OCI-M2 (cell line): ENCODE data around the gene MSH5.

Experiments
- DNase-seq: peaks from one replicate; lab custom pipeline; 2025; ENCODE audit not compliant: unreplicated experiment; lab: John Stamatoyannopoulos, UW

The MSH5 gene

GRCh38 chr6:31729515-31729978 is 10.3 kb upstream of the MSH5 start:
- DNase-seq, result peak; percentile 94

DNA sequence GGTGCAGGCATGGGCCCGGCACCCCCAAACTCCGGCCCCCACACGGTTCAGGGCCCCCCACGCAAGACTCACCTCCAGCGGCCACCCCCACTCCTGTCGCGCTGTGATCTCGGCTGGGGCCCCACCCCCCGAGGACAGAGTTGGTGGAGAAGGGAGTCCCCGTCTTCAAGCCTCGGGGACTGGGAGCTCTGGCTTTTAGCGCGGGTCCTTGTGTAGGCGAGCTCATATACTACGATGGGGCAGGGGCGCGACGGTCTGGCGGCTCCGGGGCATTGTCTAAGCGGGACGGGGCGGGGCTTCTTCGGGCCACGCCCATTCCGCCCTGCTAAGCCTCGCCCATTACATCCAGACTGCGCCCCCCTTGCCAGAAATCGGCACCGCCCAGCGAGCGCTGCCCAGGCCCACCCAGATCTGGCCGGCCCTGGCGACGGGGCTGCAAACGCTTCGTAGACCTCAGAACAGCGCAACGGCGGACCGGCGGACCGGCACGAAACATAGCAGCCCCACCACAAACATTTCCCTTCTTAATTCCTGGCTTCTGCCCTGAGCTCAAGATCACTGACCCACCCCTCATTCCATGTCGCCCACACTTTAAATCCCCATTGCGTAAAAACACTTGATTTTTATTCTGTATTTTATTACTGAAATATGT is 9.7 kb upstream of the MSH5 start:
- DNase-seq, result peak; percentile 95

- no peak for DNase-seq
Measured at GRCh38 chr6:31730631-31731086, 9.1 kb upstream of the MSH5 start.

DNA sequence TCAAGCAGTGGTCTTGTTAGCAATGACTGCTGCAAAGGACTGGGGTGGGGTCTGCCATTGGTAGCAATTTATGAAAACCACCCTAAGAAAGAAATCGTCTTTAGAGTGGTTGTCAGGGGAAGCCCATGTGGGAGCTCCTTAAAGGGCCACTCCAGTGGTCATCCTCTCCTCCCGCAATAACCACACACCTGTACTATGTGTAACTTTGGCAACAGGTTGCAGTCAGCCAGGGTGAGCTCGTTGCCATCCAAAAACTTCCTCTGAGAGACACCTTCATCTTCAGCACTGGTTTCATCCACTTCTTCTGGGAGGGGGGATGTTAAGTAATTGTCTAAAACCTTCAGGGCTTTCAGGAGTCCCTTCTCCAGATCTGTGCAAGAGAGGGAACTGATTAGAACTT is 7.8 kb upstream of the MSH5 start:
- DNase-seq, result no peak

DNA sequence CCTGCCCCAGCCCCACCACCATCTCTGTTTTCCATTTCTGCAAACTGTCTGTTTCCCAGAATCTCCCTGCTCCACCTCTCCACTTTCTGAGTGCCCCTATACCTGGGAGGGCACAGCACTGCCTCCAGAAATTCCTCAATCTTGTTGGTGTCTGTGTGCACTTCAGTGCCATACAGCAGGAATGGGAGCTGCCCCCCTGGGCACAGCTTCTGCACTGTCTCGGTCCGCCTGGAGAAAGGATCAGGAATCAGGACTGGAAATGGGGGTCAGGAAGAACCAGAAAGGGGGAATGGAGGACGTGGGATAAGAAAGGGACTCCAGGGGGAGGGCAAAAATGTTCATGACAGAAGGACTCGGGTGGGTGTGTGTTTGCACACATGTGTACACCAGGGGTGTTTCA is 6.1 kb upstream of the MSH5 start:
- DNase-seq, result no peak

DNA sequence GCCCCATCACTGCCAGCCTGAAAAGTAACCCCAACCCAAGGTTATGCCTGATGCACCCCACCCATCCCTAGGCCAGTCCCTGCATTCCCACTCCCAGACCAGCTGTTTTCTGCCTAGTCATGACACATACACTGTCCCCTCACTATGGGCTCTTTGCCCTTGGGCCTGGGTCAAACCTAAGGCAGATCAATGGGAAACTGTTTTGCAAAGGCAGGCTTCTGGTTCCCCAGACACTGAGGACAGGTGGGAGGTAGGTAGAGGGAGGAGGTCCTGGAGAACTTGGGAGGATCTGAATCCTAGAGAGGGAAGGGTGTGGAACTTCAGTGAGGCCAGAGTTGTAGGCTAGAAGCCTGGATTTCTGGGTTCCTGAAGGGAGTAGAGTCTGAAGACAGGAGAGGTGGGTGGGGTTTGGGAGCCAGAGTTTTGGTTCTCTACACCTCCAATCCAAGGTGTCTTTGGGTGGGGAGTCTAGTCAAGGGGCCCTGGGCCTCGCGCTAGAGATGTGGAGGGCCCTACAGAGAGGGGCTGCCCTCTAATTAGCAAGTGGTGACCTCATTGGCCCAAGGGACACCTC is 5.5 kb upstream of the MSH5 start:
- no peak for DNase-seq

DNA sequence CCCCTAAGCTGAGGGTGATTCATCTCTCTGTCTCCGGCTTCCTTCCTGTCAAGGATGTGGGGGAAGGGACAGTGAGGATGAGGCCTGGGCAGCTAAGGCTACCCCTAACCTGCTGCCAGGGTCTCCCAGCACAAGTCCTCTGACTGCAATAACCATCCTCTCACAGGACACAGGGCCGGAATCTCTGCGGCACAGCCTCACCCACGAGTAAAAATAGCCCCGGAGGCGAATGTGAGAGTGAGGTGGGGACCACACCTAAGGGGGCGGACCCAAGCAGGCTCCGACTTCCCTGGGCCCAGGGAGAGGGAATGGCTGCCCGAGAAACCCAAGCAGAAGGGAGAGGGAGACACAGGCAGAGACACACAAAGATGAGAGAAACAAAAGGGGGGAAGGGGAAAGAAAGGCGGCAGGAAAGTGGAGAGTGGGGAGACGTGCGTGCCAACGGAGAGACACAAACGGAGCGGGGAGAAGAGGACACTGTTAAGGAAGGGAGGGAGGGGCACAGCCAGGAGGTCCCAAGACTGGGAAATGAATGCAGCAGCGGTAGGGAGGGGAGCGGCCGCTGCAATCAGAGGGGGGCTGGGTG is 4.9 kb upstream of the MSH5 start:
- no peak for DNase-seq

- peak; percentile 75 for DNase-seq
Measured at GRCh38 chr6:31736021-31736767, 3.6 kb upstream of the MSH5 start, which contains the start of gene CLIC1. Gene CLIC1, minus strand, starts transcription at chr6:31736530. Its CDS starts 230 bp downstream, at chr6:31736300.

DNA sequence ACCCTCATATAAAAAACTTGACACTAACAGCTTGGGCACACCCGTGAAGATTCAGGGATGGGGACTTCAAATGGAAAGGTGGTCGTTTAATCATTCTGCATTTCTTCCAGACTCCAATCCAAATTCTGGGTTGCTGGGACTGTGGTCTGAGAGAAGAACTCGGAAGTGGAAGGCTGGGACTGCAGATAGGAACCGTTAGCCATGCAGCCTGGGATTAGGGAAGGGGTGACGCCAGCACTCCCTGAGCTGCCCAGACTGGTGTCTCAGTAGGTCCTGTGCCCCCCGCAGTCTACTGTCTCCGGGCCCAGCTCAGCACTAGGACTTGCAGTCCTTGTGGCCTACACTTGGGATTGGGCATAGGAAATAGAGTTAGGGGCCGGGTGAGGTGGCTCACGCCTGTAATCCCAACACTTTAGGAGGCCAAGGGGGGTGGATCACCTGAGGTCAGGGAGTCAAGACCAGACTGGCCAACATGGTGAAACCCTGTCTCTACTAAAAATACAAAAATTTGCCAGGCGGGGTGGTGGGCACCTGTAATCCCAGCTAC is 3.0 kb upstream of the MSH5 start:
- no peak for DNase-seq

GRCh38 chr6:31737315-31737990 is 2.4 kb upstream of the MSH5 start:
- peak; percentile 57 for DNase-seq

DNA sequence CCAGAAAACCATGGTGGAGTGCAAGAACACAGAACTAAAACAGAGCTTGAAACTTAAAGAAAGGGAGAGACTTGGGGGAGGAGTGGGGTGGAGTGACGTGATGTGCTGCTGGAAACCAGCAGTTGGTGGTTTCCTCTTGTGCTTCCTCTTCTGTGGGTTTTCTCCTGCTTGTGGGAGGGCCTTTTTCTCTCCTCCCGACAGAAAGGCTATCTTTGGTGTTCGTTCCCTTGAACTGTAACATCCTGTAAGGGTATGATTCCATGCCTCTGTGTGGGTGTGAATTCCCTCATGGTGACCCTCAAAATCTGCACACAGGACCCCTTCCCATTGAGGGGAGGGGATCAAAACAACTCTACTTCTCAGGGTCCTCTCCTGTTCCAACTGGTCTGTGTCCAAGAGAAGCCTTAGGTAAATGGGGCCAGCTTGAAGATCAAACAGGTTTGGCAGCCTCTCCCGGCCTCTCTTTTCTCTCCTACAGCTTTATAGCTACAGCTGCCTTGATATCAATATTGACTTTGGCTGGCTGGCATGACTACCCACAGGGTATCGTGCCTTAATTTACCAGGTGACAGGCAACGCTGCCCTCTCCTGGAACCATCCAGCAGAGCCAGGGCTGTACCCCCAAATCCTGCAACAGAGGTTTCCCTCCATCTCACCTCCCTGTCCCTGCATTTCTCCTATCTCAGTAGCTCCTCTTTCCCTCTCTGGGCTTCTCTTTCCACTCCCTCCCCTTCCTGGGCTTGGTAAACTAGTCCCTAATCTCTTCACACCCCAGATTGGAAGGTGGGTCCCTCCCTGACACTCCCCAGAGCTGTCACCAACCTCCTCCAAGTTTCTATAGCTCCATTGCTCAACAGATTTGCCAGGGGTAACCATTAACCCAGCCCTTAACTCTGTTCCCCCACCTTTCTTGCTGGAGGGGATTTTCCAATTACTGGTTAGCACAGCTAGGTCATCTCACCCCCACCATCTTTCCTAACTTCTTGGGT is 1.5 kb upstream of the MSH5 start:
- DNase-seq, result peak; percentile 62

- DNase-seq, result no peak
Measured at GRCh38 chr6:31740397-31741223, 805 bp downstream of the MSH5 start.

GRCh38 chr6:31741815-31742214 is 2.0 kb downstream of the MSH5 start:
- no peak for DNase-seq

DNA sequence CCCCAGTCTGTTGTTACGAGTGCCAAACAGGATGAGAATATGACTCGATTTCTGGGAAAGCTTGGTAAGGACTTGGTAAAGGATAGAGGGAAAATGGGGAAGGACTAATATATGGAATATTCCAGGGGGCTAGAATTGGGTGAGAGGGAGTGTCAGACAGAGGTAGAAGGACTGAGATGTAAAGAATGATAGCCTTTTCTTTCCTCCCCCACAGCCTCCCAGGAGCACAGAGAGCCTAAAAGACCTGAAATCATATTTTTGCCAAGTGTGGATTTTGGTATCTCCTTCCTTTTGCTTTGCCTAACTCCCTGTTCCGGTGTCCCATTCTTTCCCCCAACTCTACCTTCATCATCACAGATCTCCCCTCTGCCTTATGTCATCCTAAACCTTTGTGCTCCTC is 3.1 kb downstream of the MSH5 start:
- DNase-seq, result no peak

DNA sequence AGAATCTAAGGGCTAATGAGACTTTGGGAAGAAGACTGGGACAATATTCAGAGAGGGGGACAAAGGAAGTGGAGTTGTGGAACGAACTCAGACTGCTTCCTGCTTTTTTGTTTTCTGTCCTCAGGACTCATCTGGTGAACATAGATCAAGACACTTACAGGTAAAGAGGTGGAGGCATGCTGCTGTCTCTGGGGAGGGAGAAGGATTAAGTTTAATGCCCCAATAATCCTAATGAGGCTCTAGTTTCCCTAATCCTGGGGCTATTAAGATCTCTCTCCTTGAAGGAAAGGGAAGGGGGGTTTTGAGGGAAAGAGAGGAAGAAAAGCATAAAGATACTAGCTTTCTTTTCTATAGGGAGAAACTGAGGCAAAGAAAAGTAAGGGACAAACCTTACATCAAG is 4.6 kb downstream of the MSH5 start:
- DNase-seq, result no peak

DNA sequence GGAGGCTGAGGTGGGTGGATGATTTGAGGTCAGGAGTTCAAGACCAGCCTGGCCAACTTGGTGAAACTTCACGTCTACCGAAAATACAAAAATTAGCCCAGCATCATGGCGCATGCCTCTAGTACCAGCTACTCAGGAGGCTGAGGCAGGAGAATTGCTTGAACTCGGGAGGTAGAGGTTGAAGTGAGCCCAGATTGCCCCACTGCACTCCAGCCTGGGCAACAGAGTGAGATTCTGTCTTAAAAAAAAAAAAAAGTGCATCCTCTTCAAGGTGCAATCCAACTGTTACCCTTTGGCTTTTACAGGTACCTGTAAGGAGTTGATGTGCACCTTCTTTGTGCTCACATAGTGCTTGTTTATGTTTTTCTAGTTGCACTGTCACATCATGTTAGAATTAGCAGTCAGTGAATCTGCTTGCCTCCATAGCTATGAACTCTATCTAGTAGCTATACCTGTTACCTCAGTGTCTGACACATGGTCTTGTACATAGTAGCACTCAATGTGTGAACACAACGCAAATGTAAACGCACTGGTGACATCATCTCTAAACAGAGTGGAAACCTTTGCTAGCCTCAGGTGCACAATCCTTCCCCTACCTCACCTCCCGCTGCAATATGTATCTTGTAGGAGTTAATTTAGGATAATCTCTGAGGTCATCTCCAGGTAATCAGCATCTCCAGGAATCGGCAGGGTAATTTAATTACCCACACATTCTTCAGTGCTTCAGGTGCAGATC is 9.7 kb downstream of the MSH5 start:
- no peak for DNase-seq

DNA sequence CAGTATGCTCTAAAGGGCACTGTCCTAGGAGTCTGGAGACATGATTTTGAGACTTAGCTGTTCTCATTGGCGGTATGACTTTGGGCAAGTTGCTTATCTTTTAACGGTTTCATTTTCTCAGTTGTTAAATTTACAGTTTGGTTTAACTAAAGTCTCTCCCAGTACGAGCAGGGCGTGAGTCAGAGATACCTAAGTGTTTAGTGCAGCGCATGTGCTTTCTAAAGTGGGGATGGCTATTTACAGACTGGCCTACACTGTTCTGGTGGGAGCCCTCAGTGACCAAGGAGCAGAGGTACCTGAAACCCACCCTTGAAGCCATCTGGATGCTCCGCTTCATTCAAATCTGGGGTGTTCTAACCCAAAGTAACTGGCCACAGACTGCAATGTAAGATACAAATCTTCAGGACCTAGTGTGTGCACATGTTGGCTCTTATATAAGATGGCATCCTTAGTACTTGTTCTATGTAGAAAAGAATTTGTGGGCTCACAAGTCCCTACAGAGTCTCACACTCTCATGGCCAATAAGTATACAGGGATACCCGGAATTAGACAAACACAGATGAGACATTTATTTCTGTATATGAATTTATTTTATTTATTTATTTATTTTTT is 10.7 kb downstream of the MSH5 start:
- no peak for DNase-seq
